HepG2 (cell line): ENCODE data around the gene MRPL51. TPM values are rescaled to one million over a fixed set of nuclear protein-coding genes. Genes with fewer than 3 reads are reported as not detected.

ENCODE experiments used
- AFF4 ChIP-seq: sonication (generic); formaldehyde crosslinking; IDR thresholded peaks from 2 replicates; pipeline ENCODE4 v1.4.0; 2020; ENCODE audit warnings: missing genetic modification reagents
- AHR ChIP-seq: IDR thresholded peaks from 2 replicates; pipeline ENCODE4 v1.6.1; 2018; ENCODE audit warnings: missing genetic modification reagents, missing compliant biosample characterization
- ARNTL ChIP-seq: sonication (generic); formaldehyde crosslinking; IDR thresholded peaks from 2 replicates; pipeline ENCODE4 v1.4.0; 2020; ENCODE audit warnings: mild to moderate bottlenecking, missing genetic modification reagents
- ATRX ChIP-seq: sonication (generic); formaldehyde crosslinking; IDR thresholded peaks from 2 replicates; pipeline ENCODE4 v1.4.0; 2020; ENCODE audit warnings: missing genetic modification reagents, borderline replicate concordance
- DBP ChIP-seq: sonication (generic); formaldehyde crosslinking; IDR thresholded peaks from 2 replicates; pipeline ENCODE4 v1.4.0; 2020; ENCODE audit warnings: missing genetic modification reagents; ENCODE audit errors: not compliant biosample characterization
- FOXO1 ChIP-seq: sonication (generic); formaldehyde crosslinking; IDR thresholded peaks from 2 replicates; pipeline ENCODE4 v1.4.0; 2020; ENCODE audit warnings: missing genetic modification reagents
- FOXO4 ChIP-seq: sonication (generic); formaldehyde crosslinking; conservative IDR thresholded peaks from 2 replicates; pipeline ENCODE4 v1.8.1; 2023; ENCODE audit warnings: missing genetic modification reagents
- FOXP1 ChIP-seq, 2 experiments: fragments of 450-650 bp in 1 of 2; IDR thresholded peaks; 2 replicates each; pipeline ENCODE4 v1.6.1; 2017 to 2018; ENCODE audit warnings: antibody characterized with exemption in 1 of 2
- IKZF1 ChIP-seq: fragments of 450-650 bp; IDR thresholded peaks from 2 replicates; pipeline ENCODE4 v1.7.1; 2016
- KDM5B ChIP-seq: sonication (generic); formaldehyde crosslinking; IDR thresholded peaks from 2 replicates; pipeline ENCODE4 v1.4.0; 2020; ENCODE audit warnings: missing genetic modification reagents, mild to moderate bottlenecking, borderline replicate concordance
- NFE2L1 ChIP-seq: sonication (generic); formaldehyde crosslinking; IDR thresholded peaks from 2 replicates; pipeline ENCODE4 v1.4.0; 2020; ENCODE audit warnings: missing genetic modification reagents, mild to moderate bottlenecking, borderline replicate concordance
- NFE2L2 ChIP-seq: fragments of 150-350 bp; IDR thresholded peaks from 2 replicates; pipeline ENCODE4 v1.6.1; 2014; ENCODE audit warnings: low read length
- POLR2AphosphoS5 ChIP-seq: IDR thresholded peaks from 2 replicates; pipeline ENCODE4 v1.6.1; 2012; ENCODE audit warnings: low read depth, low read length
- SAP130 ChIP-seq: IDR thresholded peaks from 2 replicates; pipeline ENCODE4 v1.6.1; 2016; ENCODE audit warnings: low read depth
- ZBTB3 ChIP-seq: sonication (generic); formaldehyde crosslinking; IDR thresholded peaks from 2 replicates; pipeline ENCODE4 v1.4.0; 2020; ENCODE audit warnings: low read depth, mild to moderate bottlenecking, moderate library complexity, missing genetic modification reagents, borderline replicate concordance
- ZNF274 ChIP-seq: sonication (generic); formaldehyde crosslinking; IDR thresholded peaks from 2 replicates; pipeline ENCODE4 v1.5.1; 2020; ENCODE audit warnings: mild to moderate bottlenecking, missing genetic modification reagents
- ZNF441 ChIP-seq: sonication (generic); formaldehyde crosslinking; IDR thresholded peaks from 2 replicates; pipeline ENCODE4 v1.7.0; 2021; ENCODE audit warnings: missing genetic modification reagents, borderline replicate concordance
- ZNF569 ChIP-seq: sonication (generic); formaldehyde crosslinking; IDR thresholded peaks from 2 replicates; pipeline ENCODE4 v1.5.0; 2020; ENCODE audit warnings: mild to moderate bottlenecking, missing genetic modification reagents, moderate library complexity, borderline replicate concordance
- ZNF737 ChIP-seq: sonication (generic); formaldehyde crosslinking; IDR thresholded peaks from 2 replicates; pipeline ENCODE4 v1.5.0; 2020; ENCODE audit warnings: missing genetic modification reagents, mild to moderate bottlenecking, borderline replicate concordance
- ZNF800 ChIP-seq: sonication (generic); formaldehyde crosslinking; IDR thresholded peaks from 2 replicates; pipeline ENCODE4 v1.4.0; 2020; ENCODE audit warnings: missing genetic modification reagents
- ZSCAN5A ChIP-seq: sonication (generic); formaldehyde crosslinking; IDR thresholded peaks from 2 replicates; pipeline ENCODE4 v1.8.0; 2022; ENCODE audit warnings: mild to moderate bottlenecking, missing genetic modification reagents, borderline replicate concordance
- polyA plus RNA-seq, 8 experiments: library from polyadenylated mRNA; depleted of rRNA in 3 of 8; stranded (reverse) in 7 of 8; unstranded in 1 of 8; fragments of >200 nt; fragmentation: Illumina TruSeq in 4 of 8; extraction: Trizol in 4 of 8; gene quantifications; 2 replicates each; pipeline versions ENCODE4 v1.2.1 to v1.2.3, GENCODE V29; 2011 to 2016; ENCODE audit warnings: low read depth in 4 of 8, missing spikeins in 1 of 8, mixed read lengths in 1 of 8; ENCODE audit not compliant: insufficient read depth in 1 of 8
- total RNA-seq, 5 experiments: library from RNA; depleted of rRNA; stranded (reverse); fragments of >200 nt; fragmentation: Illumina TruSeq; extraction: Trizol; gene quantifications; 2 replicates each; pipeline ENCODE4 v1.2.3, GENCODE V29; 2016; ENCODE audit warnings: low read depth in 1 of 5

Gene MRPL51
- total and polyA plus RNA-seq, 2 of the 13 experiments (the other 11 are each of a cell fraction or from before 2014, with no cell fraction given) = 64.8 to 278 TPM

- TF ChIP-seq AFF4 (no peak), FOXP1 (IDR thresholded peaks at IDR 0.05) (no peak), FOXP1 (CRISPR knock-in tag; IDR thresholded peaks at IDR 0.05) (no peak), NFE2L2 (no peak), ZNF800 (CRISPR knock-in tag) (no peak), DBP (CRISPR knock-in tag) (no peak), ZSCAN5A (CRISPR knock-in tag) (peak; percentile 66; the same call in 1 of the 2 replicates), FOXO4 (CRISPR knock-in tag) (no peak), ZBTB3 (CRISPR knock-in tag) (no peak), NFE2L1 (CRISPR knock-in tag) (no peak), ARNTL (no peak), AHR (CRISPR knock-in tag) (no peak), ZNF737 (no peak), ATRX (no peak), KDM5B (CRISPR knock-in tag) (peak; percentile 8; the same call in 1 of the 2 replicates), SAP130 (peak; percentile 89), ZNF569 (CRISPR knock-in tag) (no peak), ZNF274 (CRISPR knock-in tag) (no peak), POLR2AphosphoS5 (peak; percentile 95), IKZF1 (no peak), ZNF441 (CRISPR knock-in tag) (no peak), FOXO1 (CRISPR knock-in tag) (no peak)
These were observed at the start of gene MRPL51 (continued) for GRCh38 chr12:6492838-6493496.
